Ishikawa (cell line): ENCODE measurements around the gene COL5A2.

Source experiments
- CEBPB ChIP-seq: IDR thresholded peaks from 2 replicates; pipeline ENCODE4 v1.6.1; 2012
- CREB1 ChIP-seq: IDR thresholded peaks from 2 replicates; pipeline ENCODE4 v1.6.1; 2012; ENCODE audit warnings: low read depth
- EGR1 ChIP-seq: IDR thresholded peaks from 2 replicates; pipeline ENCODE4 v1.6.1; 2012
- EP300 ChIP-seq: IDR thresholded peaks from 2 replicates; pipeline ENCODE4 v1.6.1; 2012; ENCODE audit warnings: borderline replicate concordance
- FOXM1 ChIP-seq: IDR thresholded peaks from 2 replicates; pipeline ENCODE4 v1.6.1; 2012; ENCODE audit warnings: low read depth, borderline replicate concordance
- NFIC ChIP-seq: IDR thresholded peaks from 2 replicates; pipeline ENCODE4 v1.6.1; 2012
- RAD21 ChIP-seq: IDR thresholded peaks from 2 replicates; pipeline ENCODE4 v1.6.1; 2012; ENCODE audit warnings: low read depth
- TAF1 ChIP-seq: IDR thresholded peaks from 2 replicates; pipeline ENCODE4 v1.6.1; 2012; ENCODE audit warnings: low read depth, mild to moderate bottlenecking
- TCF12 ChIP-seq: IDR thresholded peaks from 2 replicates; pipeline ENCODE4 v1.6.1; 2012; ENCODE audit warnings: low read depth
- TEAD4 ChIP-seq: IDR thresholded peaks from 2 replicates; pipeline ENCODE4 v1.6.1; 2012
- USF1 ChIP-seq: IDR thresholded peaks from 2 replicates; pipeline ENCODE4 v1.6.1; 2012
- YY1 ChIP-seq: IDR thresholded peaks from 2 replicates; pipeline ENCODE4 v1.6.1; 2012; ENCODE audit warnings: low read depth
- ZBTB7A ChIP-seq: IDR thresholded peaks from 2 replicates; pipeline ENCODE4 v1.6.1; 2012; ENCODE audit warnings: low read depth
- TF ChIP-seq, protein P1 (sequence below): IDR thresholded peaks from 2 replicates; pipeline ENCODE4 v1.6.1; 2012
- TF ChIP-seq, protein P2 (sequence below): IDR thresholded peaks from 2 replicates; pipeline ENCODE4 v1.6.1; 2012; ENCODE audit warnings: low read depth, mild to moderate bottlenecking

COL5A2 gene

DNA sequence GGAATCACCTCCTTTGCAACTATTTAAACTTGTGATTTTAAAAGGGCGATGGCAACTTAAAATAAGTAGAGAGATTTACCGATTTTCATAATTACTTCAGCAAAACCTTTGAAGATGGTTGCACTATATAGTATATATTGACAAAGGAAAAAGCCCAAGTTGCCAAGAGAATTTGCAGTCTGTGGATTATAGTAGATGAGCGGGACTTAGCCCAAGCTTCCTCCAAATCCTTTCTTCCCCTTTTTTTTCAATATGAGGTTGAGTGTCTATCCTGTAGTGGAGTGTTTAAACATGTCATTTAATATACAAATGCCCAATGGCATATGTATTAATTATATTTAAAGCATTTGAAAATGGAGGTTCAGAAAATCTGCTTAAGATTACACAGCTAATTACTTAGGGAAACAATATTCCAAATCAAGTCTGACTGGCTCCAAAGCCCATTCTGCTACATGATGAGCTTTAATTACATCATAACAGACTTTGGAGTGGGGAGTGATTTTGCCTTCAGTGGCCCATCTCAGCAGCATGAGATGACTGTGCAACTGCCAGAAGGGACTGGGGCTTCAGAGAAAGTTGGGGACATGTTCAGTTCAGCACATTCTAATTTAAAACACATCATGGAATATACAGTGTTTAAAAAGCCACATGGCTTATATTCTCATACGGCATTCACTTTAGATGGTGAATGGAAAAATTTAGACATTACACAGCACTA lies 132.2 kb downstream of the COL5A2 start:
- no peak for TF ChIP-seq TCF12
- no peak for TF ChIP-seq TAF1
- TF ChIP-seq, protein P1, sequence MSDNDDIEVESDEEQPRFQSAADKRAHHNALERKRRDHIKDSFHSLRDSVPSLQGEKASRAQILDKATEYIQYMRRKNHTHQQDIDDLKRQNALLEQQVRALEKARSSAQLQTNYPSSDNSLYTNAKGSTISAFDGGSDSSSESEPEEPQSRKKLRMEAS = no peak
- TF ChIP-seq RAD21 = no peak
- no peak for TF ChIP-seq NFIC
- TF ChIP-seq CEBPB = no peak
- TF ChIP-seq YY1 = no peak
- TF ChIP-seq ZBTB7A = no peak
- TF ChIP-seq, protein P2, sequence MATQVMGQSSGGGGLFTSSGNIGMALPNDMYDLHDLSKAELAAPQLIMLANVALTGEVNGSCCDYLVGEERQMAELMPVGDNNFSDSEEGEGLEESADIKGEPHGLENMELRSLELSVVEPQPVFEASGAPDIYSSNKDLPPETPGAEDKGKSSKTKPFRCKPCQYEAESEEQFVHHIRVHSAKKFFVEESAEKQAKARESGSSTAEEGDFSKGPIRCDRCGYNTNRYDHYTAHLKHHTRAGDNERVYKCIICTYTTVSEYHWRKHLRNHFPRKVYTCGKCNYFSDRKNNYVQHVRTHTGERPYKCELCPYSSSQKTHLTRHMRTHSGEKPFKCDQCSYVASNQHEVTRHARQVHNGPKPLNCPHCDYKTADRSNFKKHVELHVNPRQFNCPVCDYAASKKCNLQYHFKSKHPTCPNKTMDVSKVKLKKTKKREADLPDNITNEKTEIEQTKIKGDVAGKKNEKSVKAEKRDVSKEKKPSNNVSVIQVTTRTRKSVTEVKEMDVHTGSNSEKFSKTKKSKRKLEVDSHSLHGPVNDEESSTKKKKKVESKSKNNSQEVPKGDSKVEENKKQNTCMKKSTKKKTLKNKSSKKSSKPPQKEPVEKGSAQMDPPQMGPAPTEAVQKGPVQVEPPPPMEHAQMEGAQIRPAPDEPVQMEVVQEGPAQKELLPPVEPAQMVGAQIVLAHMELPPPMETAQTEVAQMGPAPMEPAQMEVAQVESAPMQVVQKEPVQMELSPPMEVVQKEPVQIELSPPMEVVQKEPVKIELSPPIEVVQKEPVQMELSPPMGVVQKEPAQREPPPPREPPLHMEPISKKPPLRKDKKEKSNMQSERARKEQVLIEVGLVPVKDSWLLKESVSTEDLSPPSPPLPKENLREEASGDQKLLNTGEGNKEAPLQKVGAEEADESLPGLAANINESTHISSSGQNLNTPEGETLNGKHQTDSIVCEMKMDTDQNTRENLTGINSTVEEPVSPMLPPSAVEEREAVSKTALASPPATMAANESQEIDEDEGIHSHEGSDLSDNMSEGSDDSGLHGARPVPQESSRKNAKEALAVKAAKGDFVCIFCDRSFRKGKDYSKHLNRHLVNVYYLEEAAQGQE = no peak
- TF ChIP-seq EGR1 = no peak
- TF ChIP-seq FOXM1 = no peak
- no peak for TF ChIP-seq USF1

- TF ChIP-seq FOXM1 = no peak
- TF ChIP-seq NFIC = no peak
- TF ChIP-seq CEBPB = no peak
- no peak for TF ChIP-seq TEAD4
- TF ChIP-seq RAD21 = no peak
- no peak for TF ChIP-seq EGR1
- no peak for TF ChIP-seq TCF12
- no peak for TF ChIP-seq YY1
- TF ChIP-seq, protein P2 = no peak
- TF ChIP-seq CREB1 = no peak
- TF ChIP-seq, protein P1 = no peak
Measured at GRCh38 chr2:189046320-189046719, 133.2 kb downstream of the COL5A2 start.

GRCh38 chr2:189045836-189046235 lies 133.7 kb downstream of the COL5A2 start:
- no peak for TF ChIP-seq CEBPB
- no peak for TF ChIP-seq EP300
- TF ChIP-seq NFIC = no peak

DNA sequence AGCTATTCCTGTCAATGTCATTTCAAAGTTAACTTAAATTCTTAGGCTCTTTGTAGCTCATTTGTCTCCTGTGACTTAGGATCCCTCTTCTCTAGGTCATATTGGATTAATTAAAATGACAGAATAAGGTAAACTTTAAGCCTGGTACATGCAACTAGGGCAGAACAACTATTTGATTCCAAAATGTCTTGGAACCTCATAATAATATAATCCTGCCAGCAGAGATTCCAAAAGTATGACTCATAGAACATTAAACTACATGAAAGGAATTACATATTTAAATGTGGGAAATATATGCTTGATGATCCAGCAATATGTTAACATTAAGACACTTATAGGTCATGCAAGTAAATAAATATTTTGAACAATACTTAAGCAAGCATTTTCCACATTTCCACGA lies 142.0 kb downstream of the COL5A2 start:
- TF ChIP-seq YY1 (no peak), TEAD4 (no peak), TAF1 (no peak), TCF12 (no peak), CREB1 (no peak), CEBPB (no peak), FOXM1 (no peak), RAD21 (no peak), USF1 (no peak), EP300 (no peak), NFIC (no peak), EGR1 (no peak)
- TF ChIP-seq, protein P1 = no peak
- TF ChIP-seq, protein P2 = no peak
